Kidney (tissue), 14 donors: ENCODE measurements around the gene KIF5A. TPM values are rescaled to one million over a fixed set of nuclear protein-coding genes. Genes with fewer than 3 reads are reported as not detected.

Source experiments
- DNase-seq, 5 donors: peaks; one replicate each; pipeline ENCODE4 v3.0.0-alpha.2; 2013 to 2020
- FAIRE-seq: peaks from 2 replicates; lab custom pipeline; 2012; peaks lifted over from hg19 to GRCh38; lab: Jason Lieb, UNC
- H3K27ac ChIP-seq, 2 donors: one replicate each; pipeline ENCODE4 v1.7.0; 2013; ENCODE audit warnings: low read depth in 2 of 2, low read length in 2 of 2, inconsistent platforms in 1 of 2
- H3K27me3 ChIP-seq: one replicate; pipeline ENCODE4 v1.7.1; 2013; ENCODE audit warnings: low read length, inconsistent platforms; ENCODE audit not compliant: control insufficient read depth, insufficient read depth
- H3K36me3 ChIP-seq, 3 donors: one replicate each; pipeline versions ENCODE4 v1.7.0 to v1.7.1; 2013; ENCODE audit warnings: low read length in 3 of 3, control low read depth in 1 of 3, inconsistent platforms in 1 of 3; ENCODE audit not compliant: insufficient read depth in 3 of 3, control insufficient read depth in 2 of 3
- H3K4me1 ChIP-seq, 3 donors: one replicate each; pipeline versions ENCODE4 v1.7.0 to v1.7.1; 2013; ENCODE audit warnings: low read length in 3 of 3, inconsistent platforms in 1 of 3, low read depth in 1 of 3; ENCODE audit not compliant: control insufficient read depth in 2 of 3, insufficient read depth in 2 of 3
- H3K4me3 ChIP-seq, 3 donors: one replicate each; pipeline versions ENCODE4 v1.7.0 to v1.8.1; 2013; ENCODE audit warnings: low read length in 3 of 3, control low read depth in 1 of 3, inconsistent platforms in 1 of 3
- H3K9ac ChIP-seq, 3 donors: one replicate each; pipeline versions ENCODE4 v1.7.0 to v1.7.1; 2013; ENCODE audit warnings: low read length in 3 of 3, control low read depth in 1 of 3, inconsistent platforms in 1 of 3
- H3K9me3 ChIP-seq, 3 donors: one replicate each; pipeline versions ENCODE4 v1.7.0 to v1.7.1; 2013; ENCODE audit warnings: low read length in 3 of 3, control low read depth in 1 of 3, inconsistent platforms in 1 of 3; ENCODE audit not compliant: control insufficient read depth in 2 of 3, insufficient read depth in 1 of 3
- intact Hi-C: fragments of 100-400 bp; cut with DNase I; formaldehyde crosslinking; loops from one replicate; pipeline ENCODE4 v1.11.1; 2022
- polyA plus RNA-seq: library from polyadenylated mRNA; stranded (reverse); fragments of 350-450 nt; fragmentation: Illumina TruSeq; extraction: RNeasy Lipid Tissue Mini Kit (QIAGEN cat#74804); gene quantifications from one replicate; pipeline ENCODE4 v1.2.3, GENCODE V29; 2014; ENCODE audit warnings: low read depth, low replicate concordance; ENCODE audit not compliant: insufficient read depth
- total RNA-seq: library from RNA; stranded (reverse); fragmentation: NEBNext Ultra II Directional; extraction: Animal tissue kit (Norgen Biotek cat#: 25700); gene quantifications from one replicate; pipeline ENCODE4 v1.2.1, GENCODE V29; 2021
- TF ChIP-seq, protein P1 (sequence below): IDR thresholded peaks from 3 replicates; pipeline ENCODE4 v1.5.1; 2012; ENCODE audit warnings: mild to moderate bottlenecking, moderate library complexity, borderline replicate concordance; ENCODE audit not compliant: insufficient read depth; ENCODE audit errors: extremely low read depth
- donor health status: control.
- donor health status: control.
- donor health status: control.
- donor health status: control.
- donor health status: control.
- donor health status: DM: yes; HTN: yes; CAD: no.
- donor health status: Normal renal cell carcinoma (clear cell type).

The KIF5A gene
- total and polyA plus RNA-seq, 2 donors from 2014 or later, result 0.69 to 1.3 TPM

DNA sequence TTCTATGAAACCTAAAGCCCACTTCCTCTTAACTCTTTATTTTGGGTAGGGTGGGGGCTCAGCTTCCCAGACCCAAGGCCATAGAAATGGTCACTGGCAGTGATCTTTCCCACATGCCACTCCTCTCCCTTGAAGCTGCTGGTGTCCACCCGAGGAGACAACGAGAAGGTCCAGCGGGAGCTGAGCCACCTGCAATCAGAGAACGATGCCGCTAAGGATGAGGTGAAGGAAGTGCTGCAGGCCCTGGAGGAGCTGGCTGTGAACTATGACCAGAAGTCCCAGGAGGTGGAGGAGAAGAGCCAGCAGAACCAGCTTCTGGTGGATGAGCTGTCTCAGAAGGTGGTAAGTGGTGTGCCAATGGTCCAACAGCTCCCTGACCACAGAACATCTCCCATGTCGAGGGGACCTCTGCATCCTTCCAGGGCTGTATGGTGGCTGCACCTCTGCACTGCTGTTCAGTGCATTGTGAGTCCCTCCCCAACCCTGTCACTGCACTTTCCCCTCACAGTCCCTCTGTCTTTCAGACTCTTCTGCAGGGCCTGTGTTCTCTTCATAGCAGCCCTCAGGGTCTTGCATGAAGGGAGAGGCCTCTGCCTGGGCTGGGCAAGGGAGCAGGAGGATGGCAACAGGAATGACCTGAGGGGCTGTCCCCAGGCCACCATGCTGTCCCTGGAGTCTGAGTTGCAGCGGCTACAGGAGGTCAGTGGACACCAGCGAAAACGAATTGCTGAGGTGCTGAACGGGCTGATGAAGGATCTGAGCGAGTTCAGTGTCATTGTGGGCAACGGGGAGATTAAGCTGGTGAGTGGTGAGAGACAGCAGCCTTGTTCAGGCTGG, 22.3 kb downstream of the KIF5A start:
- Histone ChIP-seq H3K4me3 (no peak overlapping the region), H3K9me3 (no peaks in the 10 kb centered on the region), H3K27me3 (no peaks in the 10 kb centered on the region), H3K36me3 (no peaks in the 10 kb centered on the region), H3K4me1 (no peaks in the 10 kb centered on the region), H3K9ac (no peak overlapping the region), H3K27ac (no peak overlapping the region)
- no peak for FAIRE-seq
- TF ChIP-seq, protein P1, sequence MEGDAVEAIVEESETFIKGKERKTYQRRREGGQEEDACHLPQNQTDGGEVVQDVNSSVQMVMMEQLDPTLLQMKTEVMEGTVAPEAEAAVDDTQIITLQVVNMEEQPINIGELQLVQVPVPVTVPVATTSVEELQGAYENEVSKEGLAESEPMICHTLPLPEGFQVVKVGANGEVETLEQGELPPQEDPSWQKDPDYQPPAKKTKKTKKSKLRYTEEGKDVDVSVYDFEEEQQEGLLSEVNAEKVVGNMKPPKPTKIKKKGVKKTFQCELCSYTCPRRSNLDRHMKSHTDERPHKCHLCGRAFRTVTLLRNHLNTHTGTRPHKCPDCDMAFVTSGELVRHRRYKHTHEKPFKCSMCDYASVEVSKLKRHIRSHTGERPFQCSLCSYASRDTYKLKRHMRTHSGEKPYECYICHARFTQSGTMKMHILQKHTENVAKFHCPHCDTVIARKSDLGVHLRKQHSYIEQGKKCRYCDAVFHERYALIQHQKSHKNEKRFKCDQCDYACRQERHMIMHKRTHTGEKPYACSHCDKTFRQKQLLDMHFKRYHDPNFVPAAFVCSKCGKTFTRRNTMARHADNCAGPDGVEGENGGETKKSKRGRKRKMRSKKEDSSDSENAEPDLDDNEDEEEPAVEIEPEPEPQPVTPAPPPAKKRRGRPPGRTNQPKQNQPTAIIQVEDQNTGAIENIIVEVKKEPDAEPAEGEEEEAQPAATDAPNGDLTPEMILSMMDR, result no peak
- no peak for DNase-seq
- intact Hi-C loops, result no loop called here

DNA sequence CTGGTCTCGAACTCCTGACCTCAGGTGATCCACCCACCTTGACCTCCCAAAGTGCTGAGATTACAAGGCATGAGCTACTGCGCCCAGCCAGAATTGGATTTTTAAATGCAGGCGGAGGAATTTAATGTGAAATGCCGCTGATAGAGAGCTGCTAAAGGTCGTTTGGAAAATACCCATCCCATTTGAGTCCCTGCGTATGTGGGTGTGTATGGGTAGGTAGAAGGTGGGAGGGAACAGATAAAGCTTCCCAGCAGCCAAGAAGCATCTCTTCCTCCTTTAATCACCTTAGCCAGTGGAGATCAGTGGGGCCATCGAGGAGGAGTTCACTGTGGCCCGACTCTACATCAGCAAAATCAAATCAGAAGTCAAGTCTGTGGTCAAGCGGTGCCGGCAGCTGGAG, 25.0 kb downstream of the KIF5A start:
- no peak overlapping the region for H3K27ac ChIP-seq
- FAIRE-seq, result no peak

DNA sequence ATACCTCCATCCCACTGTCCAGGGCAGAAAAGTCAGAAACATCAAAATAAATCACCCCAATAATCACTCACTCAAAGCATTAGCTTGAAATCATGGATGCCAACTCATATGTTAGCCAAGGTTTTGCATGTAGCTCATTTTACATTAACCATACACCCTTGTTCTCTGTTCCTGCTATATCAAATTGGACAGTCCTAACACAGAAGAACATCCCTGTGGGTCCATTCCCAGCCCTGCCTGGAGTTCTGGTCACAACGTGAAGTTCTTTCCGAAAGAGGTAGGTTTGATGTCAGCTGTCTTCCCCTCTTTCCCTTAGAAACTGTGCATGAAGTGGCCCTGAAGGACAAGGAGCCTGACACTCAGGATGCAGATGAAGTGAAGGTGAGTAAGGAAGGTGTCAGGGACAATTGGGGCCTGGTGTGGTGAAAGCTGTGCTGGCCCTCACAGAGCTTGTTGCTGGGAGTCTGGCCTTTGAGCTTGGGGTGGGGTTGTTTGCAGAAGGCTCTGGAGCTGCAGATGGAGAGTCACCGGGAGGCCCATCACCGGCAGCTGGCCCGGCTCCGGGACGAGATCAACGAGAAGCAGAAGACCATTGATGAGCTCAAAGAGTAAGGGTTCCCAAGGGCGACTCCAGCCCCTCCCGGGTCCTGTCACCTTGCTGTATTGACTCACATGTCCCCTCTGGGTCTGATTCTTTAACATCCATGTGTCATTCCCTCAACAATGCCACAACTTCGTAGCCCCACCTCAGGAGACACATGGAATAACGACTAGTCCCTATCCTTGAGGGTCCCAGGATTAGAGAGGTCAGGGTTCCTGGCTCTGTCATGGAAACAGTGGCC, 26.1 kb downstream of the KIF5A start:
- H3K27ac ChIP-seq, result no peak overlapping the region
- H3K4me3 ChIP-seq, result no peak overlapping the region
- intact Hi-C loops, result no loop called here
- TF ChIP-seq, protein P1, result no peak
- H3K9me3 ChIP-seq, result no peaks in the 10 kb centered on the region
- DNase-seq, result no peak
- no peak for FAIRE-seq
- H3K36me3 ChIP-seq, result no peaks in the 10 kb centered on the region
- no peaks in the 10 kb centered on the region for H3K27me3 ChIP-seq
- no peak overlapping the region for H3K9ac ChIP-seq
- H3K4me1 ChIP-seq, result no peaks in the 10 kb centered on the region

More for the DNA sequence above, 25.0 kb downstream of the KIF5A start:
- intact Hi-C loops, result no loop called here
- no peaks in the 10 kb centered on the region for H3K27me3 ChIP-seq
- H3K4me1 ChIP-seq, result no peaks in the 10 kb centered on the region
- H3K4me3 ChIP-seq, result no peak overlapping the region
- H3K9ac ChIP-seq, result no peak overlapping the region
- DNase-seq, result no peak
- TF ChIP-seq, protein P1, result no peak
- no peaks in the 10 kb centered on the region for H3K9me3 ChIP-seq
- H3K36me3 ChIP-seq, result no peaks in the 10 kb centered on the region
